K562 (cell line): ENCODE measurements around the gene ANKLE1. TPM values are rescaled to one million over a fixed set of nuclear protein-coding genes. Genes with fewer than 3 reads are reported as not detected.

ENCODE experiments used
- CBFA2T3 ChIP-seq: fragments of 450-650 bp; IDR thresholded peaks from 2 replicates; pipeline ENCODE4 v1.6.1; 2017
- CREB3L1 ChIP-seq: fragments of 450-650 bp; IDR thresholded peaks from 2 replicates; pipeline ENCODE4 v1.6.1; 2014; ENCODE audit warnings: low read depth, mild to moderate bottlenecking, moderate library complexity, borderline replicate concordance
- ELF2 ChIP-seq: fragments of 250-450 bp; sonication (Bioruptor Pico); IDR thresholded peaks from 2 replicates; pipeline ENCODE4 v1.5.0; 2021; ENCODE audit warnings: mild to moderate bottlenecking
- ELK3 ChIP-seq: fragments of 450-650 bp; formaldehyde crosslinking; IDR thresholded peaks from 2 replicates; pipeline ENCODE4 v1.4.0; 2020; ENCODE audit warnings: mild to moderate bottlenecking
- ETS2 ChIP-seq: IDR thresholded peaks from 2 replicates; pipeline ENCODE4 v1.6.1; 2016; ENCODE audit warnings: borderline replicate concordance, missing genetic modification characterization, mild to moderate bottlenecking, moderate library complexity, missing compliant biosample characterization; ENCODE audit not compliant: poor library complexity, severe bottlenecking
- KLF10 ChIP-seq: fragments of 250-450 bp; sonication (Bioruptor Pico); IDR thresholded peaks from 2 replicates; pipeline ENCODE4 v1.6.1; 2021; ENCODE audit warnings: matching md5 sums
- MTA3 ChIP-seq: fragments of 450-650 bp; formaldehyde crosslinking; IDR thresholded peaks from 2 replicates; pipeline ENCODE4 v1.6.1; 2017; ENCODE audit warnings: mild to moderate bottlenecking, borderline replicate concordance
- RB1 ChIP-seq: fragments of 450-650 bp; IDR thresholded peaks from 2 replicates; pipeline ENCODE4 v1.6.1; 2017; ENCODE audit warnings: low read depth, mild to moderate bottlenecking
- RBBP5 ChIP-seq: fragments of 200-600 bp; sonication (generic); IDR thresholded peaks from 2 replicates; pipeline ENCODE4 v1.6.1; 2012; ENCODE audit warnings: borderline replicate concordance, mild to moderate bottlenecking, low read length, control low read depth, inconsistent platforms; ENCODE audit not compliant: insufficient read depth, poor library complexity, severe bottlenecking
- SIN3B ChIP-seq: fragments of 450-650 bp; IDR thresholded peaks from 2 replicates; pipeline ENCODE4 v1.6.1; 2017; ENCODE audit warnings: low read depth, mild to moderate bottlenecking, moderate library complexity
- STAT5A ChIP-seq: IDR thresholded peaks from 2 replicates; pipeline ENCODE4 v1.6.1; 2012; ENCODE audit warnings: low read length, inconsistent platforms, borderline replicate concordance
- TAF15 ChIP-seq: fragments of 200-400 bp; formaldehyde crosslinking; IDR thresholded peaks from 2 replicates; pipeline ENCODE4 v1.6.1; 2017; ENCODE audit warnings: mild to moderate bottlenecking, low read depth, low read length, moderate library complexity
- TFAP4 ChIP-seq: sonication (generic); formaldehyde crosslinking; IDR thresholded peaks from 2 replicates; pipeline ENCODE4 v1.8.0; 2022; ENCODE audit warnings: missing genetic modification reagents, mild to moderate bottlenecking, moderate library complexity, borderline replicate concordance
- U2AF2 ChIP-seq: fragments of 200-400 bp; formaldehyde crosslinking; optimal IDR thresholded peaks from 2 replicates; pipeline ENCODE3; 2017; ENCODE audit warnings: low read depth, mild to moderate bottlenecking, low read length
- VEZF1 ChIP-seq: fragments of 200-800 bp; sonication (Bioruptor generic); IDR thresholded peaks from 2 replicates; pipeline ENCODE4 v1.6.1; 2017; ENCODE audit warnings: missing genetic modification characterization, missing compliant biosample characterization
- ZNF12 ChIP-seq: sonication (generic); formaldehyde crosslinking; IDR thresholded peaks from 2 replicates; pipeline ENCODE4 v1.4.0; 2020; ENCODE audit warnings: mild to moderate bottlenecking, missing genetic modification reagents
- ZNF639 ChIP-seq, 2 experiments: fragments of 200-800 bp in 1 of 2; sonication (Bioruptor generic) in 1 of 2; sonication (generic) in 1 of 2; formaldehyde crosslinking in 1 of 2; IDR thresholded peaks in 1 of 2; conservative IDR thresholded peaks in 1 of 2; 2 replicates each; pipeline versions ENCODE4 v1.5.0 to v1.6.1; 2016 to 2020; ENCODE audit warnings: missing compliant biosample characterization in 1 of 2, missing genetic modification characterization in 1 of 2, missing genetic modification reagents in 1 of 2
- ZNF79 ChIP-seq: fragments of 250-450 bp; sonication (Bioruptor Pico); IDR thresholded peaks from 2 replicates; pipeline ENCODE4 v1.4.0; 2020; ENCODE audit warnings: low read depth, mild to moderate bottlenecking, moderate library complexity
- polyA plus RNA-seq, 8 experiments: library from polyadenylated mRNA; depleted of rRNA in 4 of 8; stranded (reverse) in 5 of 8; unstranded in 3 of 8; fragments of >200 nt; fragmentation: Nextera tagmentation in 2 of 8; fragmentation: Illumina TruSeq in 1 of 8; extraction: Ambion mirVana in 2 of 8; extraction: Trizol in 1 of 8; gene quantifications; 2 replicates each; pipeline versions ENCODE4 v1.2.1 to v1.2.3, GENCODE V29; 2011 to 2014; ENCODE audit warnings: inconsistent platforms in 1 of 8, missing spikeins in 1 of 8
- total RNA-seq, 7 experiments: library from RNA; depleted of rRNA in 6 of 7; stranded (reverse); fragments of >200 nt in 6 of 7; fragmentation: Illumina TruSeq in 2 of 7; extraction: Trizol in 2 of 7; gene quantifications; 2 replicates each; pipeline versions ENCODE4 v1.2.1 to v1.2.3, GENCODE V29; 2011 to 2021; ENCODE audit warnings: low replicate concordance in 1 of 7

The ANKLE1 gene
- total and polyA plus RNA-seq, 9 of the 15 experiments (the other 6 are each of a cell fraction or from before 2014, with no cell fraction given): 0.63 to 9.2 (median 2.9) TPM

- TF ChIP-seq VEZF1 (CRISPR knock-in tag) (peak; percentile 54), U2AF2 (no peak), RBBP5 (peak; percentile 24), ELK3 (CRISPR knock-in tag) (no peak), ZNF79 (CRISPR knock-in tag) (no peak), STAT5A (no peak), CBFA2T3 (no peak), ZNF639 (CRISPR knock-in tag; conservative IDR thresholded peaks at IDR 0.05 in 1 of 2, IDR thresholded peaks at IDR 0.05 in 1 of 2) (no peak), MTA3 (no peak), CREB3L1 (no peak), SIN3B (no peak), ZNF12 (CRISPR knock-in tag) (no peak), ELF2 (CRISPR knock-in tag) (no peak), ETS2 (no peak), TAF15 (no peak), KLF10 (CRISPR knock-in tag) (no peak), RB1 (no peak), TFAP4 (no peak; the same call in 1 of the 2 replicates)
Observed at GRCh38 chr19:17248011-17248776, 33.5 kb upstream of the ANKLE1 start (continued).
